Measurements from ENCODE around the gene ZFHX3. TPM values are rescaled to one million over a fixed set of nuclear protein-coding genes. Genes with fewer than 3 reads are reported as not detected.
A peak's percentile ranks its signal among the peaks of the same experiment; 100 is the strongest.

ZFHX3 gene
- total RNA-seq, 1 donor from 2014 or later, result 48.5 TPM

DNA sequence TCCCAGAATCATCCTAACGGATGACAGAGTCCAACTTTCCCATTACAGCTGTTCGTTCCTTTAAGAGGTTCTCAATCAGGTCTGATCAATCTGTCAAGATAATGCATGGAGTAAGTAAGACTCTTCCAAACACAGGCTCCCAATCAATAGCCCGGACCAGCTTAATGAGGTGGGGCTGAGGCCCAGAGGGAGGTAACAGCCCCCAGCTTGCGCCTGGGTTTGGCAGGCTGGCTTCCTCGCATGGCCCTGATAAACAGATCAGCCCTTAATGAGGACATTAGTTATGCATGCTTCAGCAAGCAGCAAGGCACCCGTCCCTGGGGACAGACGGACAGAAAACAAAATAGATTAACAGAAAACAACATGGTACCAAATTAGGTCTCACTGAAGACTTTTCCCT, 145.7 kb downstream of the ZFHX3 start:
- Mint-ChIP-seq H3K27me3 (no peaks in the 10 kb centered on the region), H3K9me3 (no peaks in the 10 kb centered on the region), H3K27ac (no peak overlapping the region), H3K36me3 (peaks cover 25% of the 10 kb centered on the region), H3K4me1 (ENCODE audit: unreplicated experiment) (peaks cover 30% of the 10 kb centered on the region), H3K4me3 (no peak overlapping the region)
- TF ChIP-seq, protein P1, sequence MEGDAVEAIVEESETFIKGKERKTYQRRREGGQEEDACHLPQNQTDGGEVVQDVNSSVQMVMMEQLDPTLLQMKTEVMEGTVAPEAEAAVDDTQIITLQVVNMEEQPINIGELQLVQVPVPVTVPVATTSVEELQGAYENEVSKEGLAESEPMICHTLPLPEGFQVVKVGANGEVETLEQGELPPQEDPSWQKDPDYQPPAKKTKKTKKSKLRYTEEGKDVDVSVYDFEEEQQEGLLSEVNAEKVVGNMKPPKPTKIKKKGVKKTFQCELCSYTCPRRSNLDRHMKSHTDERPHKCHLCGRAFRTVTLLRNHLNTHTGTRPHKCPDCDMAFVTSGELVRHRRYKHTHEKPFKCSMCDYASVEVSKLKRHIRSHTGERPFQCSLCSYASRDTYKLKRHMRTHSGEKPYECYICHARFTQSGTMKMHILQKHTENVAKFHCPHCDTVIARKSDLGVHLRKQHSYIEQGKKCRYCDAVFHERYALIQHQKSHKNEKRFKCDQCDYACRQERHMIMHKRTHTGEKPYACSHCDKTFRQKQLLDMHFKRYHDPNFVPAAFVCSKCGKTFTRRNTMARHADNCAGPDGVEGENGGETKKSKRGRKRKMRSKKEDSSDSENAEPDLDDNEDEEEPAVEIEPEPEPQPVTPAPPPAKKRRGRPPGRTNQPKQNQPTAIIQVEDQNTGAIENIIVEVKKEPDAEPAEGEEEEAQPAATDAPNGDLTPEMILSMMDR (conservative IDR thresholded peaks at IDR 0.05), result no peak
- DNase-seq (ENCODE audit: extremely low spot score, unreplicated experiment), result no peak

DNA sequence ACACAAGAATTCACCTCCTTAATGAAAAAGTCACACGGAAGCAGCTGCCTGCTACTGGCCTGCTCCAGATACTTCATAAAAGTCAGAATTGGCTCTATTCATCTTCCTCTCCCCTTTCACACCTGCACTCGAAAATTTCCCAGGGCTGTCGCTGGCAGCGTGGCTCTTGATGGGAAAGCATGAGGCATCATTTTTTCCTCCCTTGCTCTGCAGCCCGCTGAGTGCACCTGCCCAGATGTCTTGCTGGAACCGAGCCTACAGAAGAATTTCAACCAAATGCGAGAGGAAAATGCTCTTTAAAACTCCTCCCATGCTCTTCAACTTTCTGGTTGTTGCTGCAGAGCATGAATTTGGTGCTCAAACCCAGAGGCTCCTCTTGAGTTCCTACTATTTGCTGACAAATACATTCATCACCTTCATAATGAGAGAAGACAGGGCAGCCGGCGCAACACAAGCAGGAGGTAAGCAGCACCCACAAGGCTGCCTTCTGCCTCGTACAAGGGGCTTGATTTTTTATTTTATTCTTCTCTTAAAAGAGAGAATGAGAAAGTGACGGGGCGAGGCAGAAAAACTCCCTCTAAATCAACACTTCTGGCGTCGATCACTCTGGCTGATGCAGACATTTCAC, 146.8 kb downstream of the ZFHX3 start:
- H3K27me3 Mint-ChIP-seq, result no peaks in the 10 kb centered on the region
- no peaks in the 10 kb centered on the region for H3K9me3 Mint-ChIP-seq
- peaks cover 40% of the 10 kb centered on the region for H3K4me1 Mint-ChIP-seq (ENCODE audit: unreplicated experiment)
- H3K36me3 Mint-ChIP-seq, result peaks cover 25% of the 10 kb centered on the region
- DNase-seq (ENCODE audit: extremely low spot score, unreplicated experiment), result no peak
- no peak overlapping the region for H3K27ac Mint-ChIP-seq
- H3K4me3 Mint-ChIP-seq, result no peak overlapping the region
- TF ChIP-seq, protein P1 (conservative IDR thresholded peaks at IDR 0.05), result no peak

DNA sequence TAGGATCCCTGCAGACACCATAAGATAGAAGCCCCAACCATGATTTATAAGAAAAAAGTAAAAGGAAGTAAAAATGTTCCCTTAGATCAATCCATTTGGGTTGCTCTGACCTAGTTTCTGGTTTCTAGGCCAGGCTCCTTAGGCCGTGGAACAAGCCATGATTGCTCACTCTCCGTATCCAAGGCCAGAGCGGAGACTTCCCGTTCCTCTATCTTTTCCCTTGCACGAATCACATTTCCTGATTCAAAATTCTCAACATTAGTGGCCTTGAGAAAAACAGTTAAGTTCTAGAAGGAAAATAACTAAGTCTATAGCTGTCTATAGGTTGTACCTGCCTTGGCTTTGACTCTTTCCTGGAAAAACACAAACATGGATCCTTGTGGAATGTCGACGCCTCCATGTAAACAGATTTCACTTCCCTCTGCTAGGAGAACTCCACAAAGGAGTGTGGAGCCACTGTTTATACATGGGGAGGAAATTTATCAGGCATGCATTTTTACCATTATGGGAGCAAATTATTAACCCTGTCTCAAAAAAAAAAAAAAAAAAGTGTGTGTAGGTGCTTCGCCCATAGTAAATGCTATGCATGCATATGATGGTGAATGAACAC, 149.6 kb downstream of the ZFHX3 start:
- TF ChIP-seq, protein P1 (conservative IDR thresholded peaks at IDR 0.05), result no peak
- H3K36me3 Mint-ChIP-seq, result peaks cover 18% of the 10 kb centered on the region
- no peaks in the 10 kb centered on the region for H3K9me3 Mint-ChIP-seq
- H3K4me1 Mint-ChIP-seq (ENCODE audit: unreplicated experiment), result peaks cover 44% of the 10 kb centered on the region
- H3K4me3 Mint-ChIP-seq, result no peak overlapping the region
- no peaks in the 10 kb centered on the region for H3K27me3 Mint-ChIP-seq
- H3K27ac Mint-ChIP-seq, result no peak overlapping the region
- no peak for DNase-seq (ENCODE audit: extremely low spot score, unreplicated experiment)

DNA sequence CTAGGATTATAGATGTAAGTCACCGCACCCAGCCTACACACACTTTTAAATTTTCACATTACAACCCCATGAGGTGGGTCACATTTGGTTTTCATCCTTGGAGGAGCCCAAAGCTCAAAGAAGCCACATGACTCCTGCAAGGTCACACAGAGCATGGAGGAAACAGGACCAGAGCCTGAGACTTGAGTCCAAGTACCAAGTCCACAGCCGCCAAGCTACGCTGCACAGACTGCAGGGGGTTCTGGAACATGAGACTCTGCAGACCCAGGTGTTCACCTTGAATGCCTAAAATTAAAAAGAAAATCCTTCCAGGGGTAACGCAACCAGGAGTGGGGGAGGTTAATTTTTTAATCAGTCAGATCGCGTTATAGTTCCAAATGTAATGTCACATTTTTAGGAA, 150.2 kb downstream of the ZFHX3 start:
- Mint-ChIP-seq H3K27ac (no peak overlapping the region), H3K9me3 (no peaks in the 10 kb centered on the region), H3K4me1 (ENCODE audit: unreplicated experiment) (peaks cover 44% of the 10 kb centered on the region), H3K4me3 (no peak overlapping the region), H3K27me3 (no peaks in the 10 kb centered on the region), H3K36me3 (peaks cover 18% of the 10 kb centered on the region)
- TF ChIP-seq, protein P1 (conservative IDR thresholded peaks at IDR 0.05), result no peak
- no peak for DNase-seq (ENCODE audit: extremely low spot score, unreplicated experiment)

DNA sequence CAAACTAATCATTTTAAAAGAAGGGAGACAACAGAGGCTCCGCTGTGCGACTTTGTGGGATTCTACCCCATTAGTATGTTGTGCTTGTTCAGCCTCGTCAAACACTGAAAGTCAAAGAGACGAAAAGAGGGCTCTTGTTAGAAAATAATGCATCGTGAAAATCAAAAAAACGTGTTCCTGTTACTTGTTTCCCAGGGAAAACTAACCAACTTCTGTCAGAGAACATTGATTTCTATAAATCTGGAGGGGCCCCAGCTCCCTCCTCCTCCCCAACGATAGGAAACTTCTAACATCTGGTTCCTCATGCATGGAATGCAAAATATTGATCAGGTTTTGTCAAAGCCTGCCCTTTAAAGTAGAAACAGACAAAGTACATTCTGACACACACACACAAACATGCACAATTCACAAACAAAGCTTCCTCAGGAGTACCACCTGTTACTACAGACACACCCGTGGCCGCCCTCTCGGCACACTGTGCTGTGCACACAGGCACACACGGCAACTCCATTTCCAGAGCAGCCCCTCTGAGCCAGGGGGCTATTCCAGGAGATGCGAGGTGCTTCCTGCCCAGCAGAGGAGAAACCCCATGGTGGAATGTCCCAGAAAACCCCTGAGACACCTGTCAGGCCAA, 151.3 kb downstream of the ZFHX3 start:
- Mint-ChIP-seq H3K36me3 (peaks cover 20% of the 10 kb centered on the region), H3K27me3 (no peaks in the 10 kb centered on the region), H3K4me3 (no peak overlapping the region), H3K4me1 (ENCODE audit: unreplicated experiment) (peaks cover 33% of the 10 kb centered on the region), H3K9me3 (no peaks in the 10 kb centered on the region), H3K27ac (peak overlapping the region; percentile 21)
- DNase-seq (ENCODE audit: extremely low spot score, unreplicated experiment), result no peak
- TF ChIP-seq, protein P1 (conservative IDR thresholded peaks at IDR 0.05), result no peak

Data from type B pancreatic cell (in vitro differentiated cells).